GM18520 (cell line): ENCODE data around the gene STK33.
A peak's percentile ranks its signal among the peaks of the same experiment; 100 is the strongest.

Experiments used
- ATAC-seq: cut with Tn5 transposase; IDR thresholded peaks from one replicate; pipeline ENCODE4 v1.9.1; 2021; ENCODE audit not compliant: unreplicated experiment

Gene STK33

DNA sequence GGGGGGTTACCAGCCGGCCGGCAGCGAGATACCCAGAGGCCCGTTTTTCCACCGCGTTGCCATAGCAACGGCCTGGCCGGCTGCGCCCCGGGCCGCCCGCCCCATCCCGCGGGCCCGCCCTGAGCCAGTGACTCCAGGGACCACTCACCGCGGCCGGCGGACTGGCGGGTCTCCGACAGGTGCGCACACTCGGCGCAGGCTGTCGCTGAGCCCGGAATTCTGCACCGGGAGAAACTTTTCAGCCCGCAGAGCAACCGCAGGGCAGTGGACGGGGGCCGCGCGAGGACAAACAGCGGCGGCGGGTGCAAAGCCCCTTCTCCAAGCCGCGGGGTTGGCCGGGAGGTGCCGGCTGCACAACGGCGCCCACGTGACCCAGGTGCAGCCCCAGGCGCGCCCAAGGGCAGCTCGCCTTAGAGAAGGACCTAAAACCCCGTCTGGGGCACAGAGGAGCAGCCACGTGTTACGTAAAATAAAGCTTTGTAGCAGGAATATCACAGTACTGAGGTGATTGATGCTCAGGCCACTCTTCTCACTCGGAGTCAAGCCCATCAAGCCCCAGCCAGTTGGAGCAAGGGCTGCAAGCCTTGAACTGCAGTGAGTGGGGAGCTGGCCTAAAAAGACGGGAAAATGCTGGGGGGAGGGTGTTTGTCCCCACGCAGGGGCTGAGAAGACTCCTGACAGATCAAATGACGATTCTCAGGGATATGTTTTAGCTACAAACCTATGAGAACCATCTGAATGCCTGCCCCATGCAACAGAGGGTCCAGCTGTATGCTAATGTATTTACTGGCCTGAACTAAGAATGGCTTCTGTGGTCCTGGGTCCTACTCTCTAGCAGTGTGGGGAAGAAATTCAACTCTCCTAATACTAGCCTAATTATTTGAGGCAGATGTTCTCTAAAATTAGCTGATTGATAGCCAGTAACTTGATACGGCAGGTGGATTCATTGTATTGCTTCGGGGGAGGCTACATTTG, at the start of gene STK33:
Gene STK33 (minus strand): TSS at position 294 of the 975 bp plus-strand sequence. CDS start 119,323 bp downstream, outside the sequence.
- ATAC-seq: peak; percentile 79

DNA sequence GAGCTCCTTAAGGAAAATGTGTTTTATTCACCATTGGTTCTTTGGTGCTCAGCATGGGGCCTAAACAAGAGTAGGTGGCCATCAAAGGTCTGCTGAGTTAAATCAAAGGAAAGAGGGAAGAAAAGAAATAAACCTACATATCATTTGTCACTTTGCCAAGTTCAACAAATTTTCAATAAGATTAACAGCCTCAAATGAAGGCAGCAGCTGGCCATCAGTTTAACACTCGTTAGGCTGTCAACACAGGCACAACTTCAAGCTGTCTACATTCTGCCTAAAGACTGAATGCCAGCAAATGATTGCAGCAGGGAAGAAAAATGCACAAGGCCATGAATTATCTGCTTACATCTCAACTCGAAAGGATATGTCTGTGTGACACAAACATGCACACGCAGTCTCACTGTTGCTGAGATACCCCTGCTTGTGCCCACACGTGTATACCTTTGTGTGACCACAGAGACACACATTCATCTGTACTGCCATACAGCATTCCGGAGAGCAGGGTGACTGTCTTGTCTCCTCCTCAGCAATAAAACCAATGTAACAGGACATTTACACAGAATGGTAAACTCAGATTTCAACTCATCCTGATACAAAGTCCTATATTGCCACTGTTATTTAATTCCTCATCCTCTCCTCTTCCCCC, 48.3 kb upstream of the STK33 start:
- ATAC-seq: no peak

DNA sequence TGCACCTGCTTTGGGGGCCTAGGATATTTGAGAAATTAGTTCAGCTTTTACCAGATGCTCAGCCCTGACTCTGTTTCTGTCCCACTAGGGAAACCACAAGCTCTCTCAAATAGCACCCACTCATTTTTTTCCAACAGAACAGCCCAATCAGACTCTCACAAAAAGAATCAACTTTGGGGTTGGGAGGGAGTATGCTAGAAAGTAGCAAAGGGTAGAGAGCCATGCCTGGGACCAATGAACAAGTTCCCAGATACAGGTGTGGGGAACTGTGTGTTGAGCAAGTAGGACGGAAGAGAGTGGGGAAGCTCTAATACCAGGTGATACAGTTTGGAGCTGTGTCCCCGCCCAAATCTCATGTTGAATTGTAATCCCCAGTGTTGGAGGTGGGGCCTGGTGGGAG, 47.3 kb upstream of the STK33 start:
- ATAC-seq: no peak

DNA sequence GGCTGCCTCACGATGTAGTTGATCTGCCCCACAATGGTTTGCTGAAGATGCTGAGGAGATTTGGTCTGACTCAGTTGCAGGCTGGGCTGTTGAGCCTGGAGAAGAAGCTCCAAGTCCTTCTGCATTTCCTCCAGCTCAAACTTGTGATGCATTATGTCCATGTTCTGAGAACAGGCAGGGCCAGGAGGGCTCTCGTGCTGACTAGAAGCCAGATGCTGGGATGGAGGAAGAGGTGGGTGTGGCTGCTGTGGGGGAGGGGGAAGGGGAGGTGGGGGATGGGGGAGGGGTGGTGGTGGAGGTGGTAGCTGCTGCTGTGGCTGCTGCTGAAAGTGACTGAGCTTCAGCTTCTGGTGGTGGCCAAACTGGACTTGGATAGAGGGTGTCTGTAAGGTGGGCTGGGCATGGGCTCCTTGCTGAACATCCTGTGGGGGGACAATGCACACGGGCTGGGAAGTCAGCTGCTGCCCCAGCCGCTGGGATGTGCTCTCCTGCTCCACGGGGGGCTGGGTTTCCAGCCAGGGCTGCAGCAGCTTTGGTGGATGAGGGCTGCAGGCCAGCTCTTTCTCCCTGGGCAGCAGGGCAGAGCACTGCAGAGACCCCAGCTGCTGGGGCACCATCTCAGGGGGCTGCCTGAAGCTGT, 46.4 kb upstream of the STK33 start:
- ATAC-seq: no peak

DNA sequence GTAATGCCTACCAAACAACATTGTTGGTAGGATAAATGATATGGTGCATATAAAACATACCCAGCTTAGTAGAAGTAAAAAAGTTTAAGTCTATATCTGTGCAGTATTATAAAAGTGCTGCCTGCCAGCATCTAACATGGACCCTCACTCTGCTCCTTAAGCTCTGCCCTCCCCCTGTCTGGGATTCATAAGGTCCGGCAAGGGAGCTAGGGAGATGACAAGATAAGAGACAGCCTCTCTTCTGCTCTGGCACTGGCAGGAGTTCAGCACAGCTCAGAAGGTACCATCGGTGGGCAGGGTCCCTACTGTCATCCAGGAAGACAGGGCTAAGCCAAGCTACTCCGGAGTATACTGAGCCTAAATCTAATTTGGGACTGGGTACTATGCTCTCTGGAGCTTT, 45.6 kb upstream of the STK33 start:
- no peak for ATAC-seq

DNA sequence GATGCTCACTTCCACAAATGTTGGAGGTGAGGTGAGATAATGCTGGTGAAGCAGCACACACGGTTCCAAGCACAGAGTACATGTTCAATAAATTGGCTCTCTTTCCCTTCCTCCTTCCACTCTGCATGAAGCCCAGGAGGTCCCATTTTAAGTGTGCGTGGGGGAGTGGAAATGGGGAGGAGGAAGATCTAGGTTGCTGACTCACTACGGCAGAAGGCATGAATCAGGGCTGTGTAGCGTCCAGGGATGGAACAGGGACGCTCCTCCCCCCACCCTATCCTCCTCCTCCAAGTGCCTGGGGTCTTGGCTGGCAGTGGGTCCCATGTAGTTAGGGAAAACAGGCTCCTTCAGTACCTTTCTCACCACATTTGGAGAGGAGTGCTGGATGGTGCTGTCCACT, 44.3 kb upstream of the STK33 start:
- ATAC-seq: no peak

DNA sequence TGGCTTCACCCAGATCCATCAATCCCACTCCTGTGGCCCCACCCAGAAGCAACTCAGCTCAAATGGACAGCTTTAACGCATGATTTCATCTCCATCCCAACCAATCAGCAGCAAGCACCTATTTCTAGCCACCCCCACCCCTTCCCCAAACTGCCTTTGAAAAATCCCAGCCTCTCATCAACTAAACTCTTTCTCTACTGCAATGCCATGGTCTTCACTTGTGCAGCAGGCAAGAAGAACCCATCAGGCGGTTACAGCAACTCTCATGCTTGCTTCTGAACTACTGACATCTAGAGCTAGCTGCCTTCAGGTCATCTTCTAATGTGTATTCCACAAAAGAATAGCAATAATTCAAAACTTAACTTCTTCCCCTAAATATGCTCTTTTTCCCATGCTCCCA, 42.1 kb upstream of the STK33 start:
- ATAC-seq: no peak

DNA sequence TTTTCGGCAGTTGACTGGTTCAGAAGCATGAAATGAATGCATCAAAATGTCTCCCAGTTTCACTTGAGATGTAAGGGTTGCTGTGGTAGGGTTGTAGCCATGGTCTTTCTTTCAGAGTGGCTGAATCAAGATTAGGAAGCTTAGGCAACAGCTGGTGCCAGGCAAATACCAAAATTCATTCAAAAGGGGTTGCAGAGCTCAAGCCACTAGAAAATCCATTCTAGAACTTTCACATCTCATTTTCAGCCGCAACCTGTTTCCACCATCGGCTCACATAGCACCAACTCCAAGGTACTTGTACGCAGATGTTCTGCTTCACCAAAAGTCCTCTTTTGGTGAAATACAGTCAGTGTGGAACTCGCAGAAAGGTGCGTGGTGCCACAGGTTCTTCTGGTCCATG, 40.5 kb upstream of the STK33 start:
- no peak for ATAC-seq

DNA sequence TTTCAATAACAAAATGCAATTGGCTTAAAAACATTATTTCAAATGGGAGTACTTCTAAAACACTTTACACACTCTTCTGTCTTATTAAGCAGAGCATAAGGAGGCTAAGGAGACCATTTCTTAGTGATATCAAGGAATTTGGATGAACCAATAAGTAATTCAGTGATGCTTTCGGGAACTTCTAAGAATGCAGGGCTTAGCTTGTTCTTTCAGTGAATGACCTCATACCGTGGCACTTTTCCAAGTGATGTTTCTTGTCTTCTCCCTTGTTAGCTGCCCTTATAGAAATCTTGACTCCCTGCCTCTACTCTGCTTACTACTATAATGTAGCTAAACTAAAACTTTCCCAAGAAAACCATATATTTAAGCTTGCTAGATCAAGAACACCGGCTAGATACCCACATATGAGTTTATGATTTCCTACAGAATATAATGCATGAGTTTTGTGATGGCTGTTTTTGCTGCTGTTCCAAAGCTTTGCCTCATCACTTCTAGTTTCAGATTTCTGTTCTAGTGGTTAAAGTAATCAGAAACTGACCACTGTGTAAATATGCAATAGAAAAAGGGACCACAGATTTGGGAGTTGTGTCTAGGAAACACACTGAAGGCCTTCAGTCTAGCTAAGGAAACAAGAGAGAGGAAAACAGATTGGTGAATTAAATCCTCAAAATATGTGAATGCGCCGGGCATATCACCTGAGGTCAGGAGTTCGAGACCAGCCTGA, 37.5 kb upstream of the STK33 start:
- no peak for ATAC-seq

DNA sequence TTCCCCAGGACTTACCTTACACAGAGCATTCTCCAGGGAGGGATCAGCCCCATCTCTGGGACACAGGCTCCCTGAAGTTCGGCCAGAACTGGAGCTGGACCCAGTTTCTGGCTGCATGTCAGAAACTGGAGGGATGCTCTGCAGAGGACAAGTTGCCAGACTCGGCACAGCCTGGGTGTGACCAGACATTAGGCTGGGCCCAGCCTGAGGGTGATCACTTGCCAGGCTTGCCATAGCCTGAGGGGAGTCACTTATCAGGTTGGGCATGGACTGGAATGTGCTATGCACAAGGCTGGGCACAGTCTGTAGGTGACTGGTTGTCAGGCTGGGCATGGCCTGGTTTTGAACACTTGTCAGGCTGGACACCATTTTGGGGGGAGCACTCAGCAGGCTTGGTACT, 30.7 kb upstream of the STK33 start:
- no peak for ATAC-seq

DNA sequence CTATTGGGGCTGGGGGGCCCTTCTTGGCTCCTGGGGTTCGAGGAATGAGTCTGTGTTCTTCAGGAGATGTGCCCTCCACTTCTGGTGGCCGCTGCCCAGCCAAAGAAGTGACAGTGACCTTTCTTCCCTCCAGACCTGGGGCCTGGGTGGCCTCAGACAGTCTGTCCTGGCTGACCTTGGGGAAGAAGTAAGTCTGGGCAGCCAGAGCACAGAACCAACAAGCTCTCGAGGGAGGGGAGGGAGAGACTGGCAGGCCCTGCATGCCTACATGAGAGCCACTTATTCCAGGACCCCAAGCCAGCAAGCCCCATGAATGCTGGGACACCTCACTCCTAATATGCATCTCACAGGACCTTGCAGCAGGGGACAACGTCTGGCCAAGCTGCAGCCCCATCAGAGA, 27.1 kb upstream of the STK33 start:
- ATAC-seq: no peak

DNA sequence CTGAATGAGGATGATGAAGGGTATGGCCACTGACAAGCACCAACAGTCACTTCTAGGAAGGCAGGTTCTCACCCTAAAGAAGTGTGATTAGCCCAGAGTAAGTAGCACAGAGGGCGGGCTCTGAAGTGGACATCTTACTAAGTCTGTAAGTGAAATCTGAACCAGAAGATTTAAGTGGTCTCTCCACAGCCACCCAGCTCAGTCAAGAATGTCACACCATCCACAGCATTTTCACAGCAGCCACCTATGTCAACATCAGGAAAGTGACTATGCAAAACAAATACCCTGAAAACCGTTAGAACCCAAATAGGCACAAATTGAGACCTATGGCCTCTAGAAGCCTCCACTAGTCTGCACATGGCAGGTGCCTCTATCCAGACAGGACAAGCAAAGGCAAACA, 23.0 kb upstream of the STK33 start:
- no peak for ATAC-seq

DNA sequence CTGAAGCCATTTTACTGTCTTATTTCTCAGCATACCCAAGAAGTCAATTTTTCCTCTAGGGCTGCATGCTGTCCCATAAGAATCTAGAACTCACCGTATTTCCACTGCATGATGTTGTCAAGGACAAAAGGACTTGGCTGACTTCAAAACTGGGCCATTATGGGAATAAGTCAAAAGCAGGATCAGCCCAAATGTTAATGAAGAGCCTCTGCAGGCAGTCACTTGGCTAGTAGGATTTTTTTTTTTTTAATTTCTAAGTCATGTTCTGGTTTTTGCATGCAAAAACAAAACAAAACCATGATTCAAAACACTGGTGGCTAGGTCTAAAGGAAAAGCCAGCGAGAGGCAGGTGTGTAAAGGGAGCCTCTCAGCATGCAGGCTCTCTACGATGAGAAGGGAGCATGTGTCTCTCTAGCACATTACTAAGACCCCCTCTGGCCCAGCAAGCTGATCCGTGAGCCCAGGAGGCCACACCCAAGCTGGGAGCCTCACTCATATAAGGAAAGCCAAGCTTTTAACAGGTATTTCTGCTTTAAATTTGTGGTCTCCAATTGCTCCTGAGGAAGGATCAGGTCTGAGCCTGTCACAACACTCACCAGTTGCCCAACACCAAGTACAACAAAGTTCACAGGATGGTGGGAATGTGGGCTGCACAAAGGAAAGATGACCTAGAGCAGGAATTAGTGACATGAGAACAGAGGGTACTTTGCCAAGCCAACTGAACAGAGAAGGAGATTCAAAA, 21.4 kb upstream of the STK33 start:
- ATAC-seq: no peak

DNA sequence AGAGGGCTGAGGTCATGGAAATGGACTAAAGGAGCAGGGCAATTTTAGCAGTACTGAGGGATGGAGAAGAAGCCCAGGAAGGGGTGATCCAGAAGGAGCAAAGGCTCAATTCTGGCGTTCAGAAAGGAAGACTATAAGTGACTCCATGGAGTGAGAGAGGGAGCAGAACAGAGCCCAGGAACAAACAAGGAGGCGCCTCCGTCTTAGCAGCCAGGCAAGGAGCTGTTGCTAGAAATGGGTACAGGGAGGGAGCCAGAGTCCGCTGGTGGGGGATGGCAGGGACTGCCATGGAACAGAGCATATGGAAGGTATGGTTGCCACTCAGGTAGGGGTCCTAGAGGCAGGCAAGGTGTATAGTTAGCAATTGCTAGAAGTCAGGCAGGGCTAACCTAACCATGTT, 20.5 kb upstream of the STK33 start:
- ATAC-seq: no peak

DNA sequence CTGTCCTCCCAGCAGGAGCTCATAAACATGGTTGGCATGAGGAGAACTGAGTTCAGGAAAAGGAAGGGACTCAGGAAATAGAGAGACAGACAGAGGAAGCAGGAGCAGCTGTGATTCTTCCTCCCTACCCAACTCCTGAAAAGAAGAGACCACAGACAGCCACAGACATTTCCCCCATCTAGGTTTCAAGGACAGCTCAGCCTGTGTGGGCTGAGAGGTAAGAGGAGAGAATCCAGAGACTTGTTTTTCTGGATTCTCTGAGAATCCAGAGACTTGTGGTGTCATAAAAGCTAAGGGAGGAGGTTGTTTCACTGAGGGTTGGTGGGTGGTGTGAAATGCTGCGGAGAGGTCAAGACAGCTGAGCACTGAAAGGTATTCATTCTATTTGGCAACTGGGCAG, 19.0 kb upstream of the STK33 start:
- no peak for ATAC-seq

DNA sequence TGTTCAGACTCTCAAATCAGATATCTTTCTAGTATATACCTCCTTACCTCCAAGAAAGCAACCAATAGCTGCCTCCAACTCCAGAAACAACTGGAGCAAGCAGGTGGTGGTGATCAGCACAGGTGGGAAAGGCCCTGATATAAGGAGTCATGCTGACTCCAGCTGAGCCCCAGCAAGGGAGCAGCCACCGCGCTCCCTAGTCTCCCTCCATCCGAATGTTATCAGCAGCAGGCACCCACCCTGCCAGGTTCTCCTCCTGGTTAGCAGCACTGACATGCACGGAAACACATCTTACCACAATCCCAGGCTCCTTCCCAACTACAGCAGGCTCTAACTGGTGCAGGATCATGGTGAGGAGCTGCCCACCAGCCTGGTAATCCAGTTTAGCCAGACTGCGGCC, 18.5 kb upstream of the STK33 start:
- no peak for ATAC-seq

DNA sequence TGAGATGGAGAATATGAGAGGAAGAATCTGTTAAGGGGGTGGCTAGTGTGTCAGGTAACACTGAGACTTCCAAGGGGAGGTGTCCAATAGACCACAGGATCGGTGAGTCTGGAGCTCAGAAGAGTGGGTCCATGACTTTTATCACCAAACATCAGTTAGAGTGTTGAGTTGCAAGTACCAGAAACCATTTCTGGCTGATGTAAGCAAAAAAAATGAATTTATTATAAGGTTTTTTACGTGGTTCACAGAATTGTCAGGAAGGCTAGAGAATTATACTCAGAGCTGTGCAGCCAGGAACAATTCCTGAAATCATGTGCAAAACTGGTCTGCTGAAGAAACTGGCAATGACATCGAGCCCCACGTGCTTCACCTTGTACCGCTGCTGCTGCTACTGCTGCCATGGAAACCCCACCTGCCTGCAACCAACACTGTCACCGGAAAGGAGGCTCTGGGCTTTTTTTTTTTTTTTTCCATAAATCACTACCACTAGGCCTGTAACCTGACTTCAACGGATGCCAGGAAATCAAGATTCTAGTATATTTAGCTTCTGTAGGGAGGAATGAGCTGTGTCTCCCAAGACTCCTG, 16.6 kb upstream of the STK33 start:
- ATAC-seq: no peak

DNA sequence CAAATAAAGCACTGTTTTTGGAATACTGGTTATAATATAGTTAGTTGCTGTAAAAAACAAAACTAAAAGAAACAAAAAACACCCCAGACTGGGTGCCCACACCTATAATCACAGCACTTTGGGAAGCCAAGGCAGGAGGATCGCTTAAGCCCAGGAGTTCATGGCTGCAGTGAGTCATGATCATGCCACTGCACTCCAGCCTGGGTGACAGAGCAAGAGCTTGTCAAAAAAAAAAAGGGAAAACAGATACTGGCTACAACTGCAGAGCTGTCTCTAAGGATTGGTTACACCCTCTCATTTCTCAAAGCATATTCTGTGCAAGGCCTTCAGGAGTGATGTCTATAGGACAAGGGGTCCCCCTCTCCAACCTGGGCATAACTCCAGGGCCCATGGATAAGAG, 14.6 kb upstream of the STK33 start:
- ATAC-seq: no peak

DNA sequence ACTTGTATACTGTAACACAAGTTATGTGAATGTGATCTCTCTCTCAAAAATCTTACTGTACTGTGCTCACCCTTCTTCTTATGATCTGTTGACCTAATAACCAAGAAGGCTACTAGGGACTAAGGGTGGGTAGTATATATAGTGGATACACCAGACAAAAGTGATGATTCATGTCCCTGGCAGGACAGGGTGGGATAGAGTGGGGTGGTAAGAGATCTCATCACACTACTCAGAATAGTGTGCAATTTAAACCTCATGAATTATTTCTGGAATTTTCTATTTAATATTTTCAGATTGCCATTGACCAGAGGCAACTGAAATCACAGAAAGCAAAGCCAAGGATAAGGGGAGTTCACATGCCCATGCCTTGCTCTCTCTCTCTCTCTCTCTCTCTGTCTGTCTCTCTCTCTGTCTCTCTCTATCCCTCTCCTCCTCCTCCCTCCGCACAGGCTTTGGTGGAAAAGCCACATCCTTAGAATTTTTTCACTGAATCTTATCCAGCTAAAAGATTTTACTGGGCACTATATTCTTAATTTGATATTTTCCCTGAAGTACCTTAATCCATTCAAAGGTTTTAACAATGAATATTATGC, 12.0 kb upstream of the STK33 start:
- ATAC-seq: no peak
